Hindlimb muscle (tissue), 1 donor: ENCODE results near the gene RAB22A. TPM values are rescaled to one million over a fixed set of nuclear protein-coding genes. Genes with fewer than 3 reads are reported as not detected.

Experiments used
- DNase-seq: peaks from one replicate; pipeline ENCODE4 v3.0.0-alpha.2; 2013
- polyA plus RNA-seq: library from polyadenylated mRNA; unstranded; fragments of 120-200 nt; gene quantifications from one replicate; pipeline ENCODE4 v1.2.1, GENCODE V29; 2013; ENCODE audit not compliant: insufficient read length

The RAB22A gene, protein sequence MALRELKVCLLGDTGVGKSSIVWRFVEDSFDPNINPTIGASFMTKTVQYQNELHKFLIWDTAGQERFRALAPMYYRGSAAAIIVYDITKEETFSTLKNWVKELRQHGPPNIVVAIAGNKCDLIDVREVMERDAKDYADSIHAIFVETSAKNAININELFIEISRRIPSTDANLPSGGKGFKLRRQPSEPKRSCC
- 13.5 TPM for polyA plus RNA-seq

DNA sequence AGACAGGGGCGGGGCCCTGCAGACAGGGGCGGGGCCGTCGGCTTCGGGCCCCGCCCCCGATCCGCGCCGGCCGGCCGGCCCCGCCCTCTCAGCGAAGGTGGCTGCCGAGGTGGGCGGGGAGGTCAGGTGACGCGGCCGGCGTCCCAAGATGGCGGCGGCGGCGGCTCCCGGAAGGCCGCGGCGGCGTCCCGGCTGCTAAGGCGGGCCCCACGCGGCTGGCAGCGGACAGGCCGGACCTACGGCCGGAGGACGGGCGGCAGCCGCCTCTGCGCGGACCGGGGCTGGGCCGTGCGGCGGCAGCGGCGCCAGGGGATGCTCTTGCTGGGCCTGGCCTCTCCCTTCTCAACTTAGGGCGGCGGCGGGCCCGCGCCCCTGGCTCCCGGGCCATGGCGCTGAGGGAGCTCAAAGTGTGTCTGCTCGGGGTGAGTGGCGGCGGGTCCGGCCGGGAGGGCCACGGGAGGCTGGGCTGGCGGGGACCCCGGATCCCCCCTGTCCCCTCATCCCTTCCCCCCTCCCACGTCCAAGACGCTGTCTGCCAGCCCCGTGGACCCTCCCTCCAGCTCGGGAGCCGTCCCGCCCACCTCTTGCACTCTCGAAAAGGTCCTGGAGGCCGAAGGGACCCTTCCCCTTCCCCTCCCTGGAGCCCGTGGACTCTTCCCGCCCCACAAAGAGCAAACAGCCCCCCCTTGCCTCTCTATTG, at the start of gene RAB22A:
TSS of gene RAB22A (plus strand) at position 125 of the 700 bp plus-strand sequence. CDS start at position 387, 262 bp downstream.
- DNase-seq, result peak; percentile 83

GRCh38 chr20:58260006-58260405, 49.5 kb upstream of the RAB22A start:
- DNase-seq, result no peak

- no peak for DNase-seq
Measured at GRCh38 chr20:58261660-58262059, 47.9 kb upstream of the RAB22A start.

DNA sequence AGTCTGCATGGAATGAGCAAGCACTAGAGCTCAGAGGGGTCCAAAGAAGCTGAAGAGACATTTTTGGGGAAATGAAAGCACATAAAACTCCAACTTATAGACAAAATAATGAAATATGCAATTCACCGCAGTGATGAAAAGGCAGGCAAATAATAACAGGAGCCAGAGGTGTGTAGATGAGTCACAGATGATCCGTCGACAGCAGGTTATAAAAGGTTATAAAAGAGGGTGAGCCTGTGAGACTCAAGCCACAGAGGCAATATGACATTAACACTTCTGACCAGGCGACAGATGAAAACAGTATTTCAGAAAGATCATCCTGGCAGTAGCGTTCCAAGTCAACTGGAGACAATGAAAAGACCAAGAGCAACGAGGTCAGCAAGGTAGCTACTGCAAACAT, 45.2 kb upstream of the RAB22A start:
- DNase-seq, result no peak

- DNase-seq, result no peak
Measured at GRCh38 chr20:58267389-58268215, 41.9 kb upstream of the RAB22A start.

DNA sequence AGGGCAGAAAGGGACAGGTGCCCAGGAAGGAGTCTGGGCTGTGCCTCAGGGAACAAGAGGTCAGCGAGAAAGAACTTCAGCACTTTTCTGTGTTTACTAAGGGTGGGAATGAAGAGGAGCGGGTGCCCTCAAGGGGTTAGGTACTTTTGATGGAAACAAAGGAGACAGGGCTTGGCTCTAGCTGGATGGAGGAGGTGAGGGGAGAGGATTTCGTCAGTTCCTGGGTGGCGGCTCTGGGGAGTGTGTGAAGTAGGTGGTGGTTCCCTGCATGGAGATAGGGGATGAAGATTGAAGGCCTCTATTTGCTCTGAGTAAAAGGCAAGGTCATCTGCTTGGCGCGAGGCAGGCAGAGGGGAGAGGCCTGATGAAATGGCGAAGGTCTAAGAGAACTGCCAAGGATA, 41.1 kb upstream of the RAB22A start:
- no peak for DNase-seq

DNA sequence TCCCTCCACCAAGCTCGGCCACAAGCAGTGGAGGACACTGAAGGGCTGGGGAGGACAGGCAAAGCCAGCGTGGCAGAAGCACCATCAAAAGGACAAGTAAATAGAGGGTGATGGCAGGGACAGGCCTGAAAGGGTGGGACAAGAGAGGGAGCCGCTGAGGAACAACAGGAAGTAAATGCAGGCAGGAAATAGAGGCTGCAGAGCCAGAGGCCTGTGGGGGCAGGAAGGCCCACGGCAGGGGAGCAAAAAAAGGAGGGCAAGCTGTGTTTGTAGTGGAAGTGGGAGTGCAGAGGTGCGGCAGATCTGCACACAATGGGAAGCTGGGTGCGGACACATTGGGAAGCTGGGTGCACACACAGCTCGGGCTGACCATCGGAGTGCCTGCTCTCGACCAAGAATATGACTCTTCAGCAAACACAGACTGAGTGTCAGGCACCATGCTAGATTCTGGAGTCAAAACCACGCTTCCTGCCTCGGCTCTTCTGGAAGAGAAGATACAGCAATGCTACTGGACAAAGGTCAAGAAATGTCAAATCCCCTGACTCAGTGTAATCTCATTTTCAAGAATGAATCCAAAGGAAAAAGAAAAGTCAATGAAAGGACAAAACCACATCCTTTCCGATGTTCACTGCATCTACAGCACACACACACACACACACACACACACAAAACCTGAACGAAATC, 40.4 kb upstream of the RAB22A start:
- DNase-seq, result no peak

- DNase-seq, result no peak
Measured at GRCh38 chr20:58271606-58272351, 37.7 kb upstream of the RAB22A start.

- no peak for DNase-seq
Measured at GRCh38 chr20:58274384-58274783, 35.1 kb upstream of the RAB22A start.

- no peak for DNase-seq
Measured at GRCh38 chr20:58277107-58277506, 32.4 kb upstream of the RAB22A start.

GRCh38 chr20:58277578-58278472, 31.7 kb upstream of the RAB22A start:
- DNase-seq, result no peak

DNA sequence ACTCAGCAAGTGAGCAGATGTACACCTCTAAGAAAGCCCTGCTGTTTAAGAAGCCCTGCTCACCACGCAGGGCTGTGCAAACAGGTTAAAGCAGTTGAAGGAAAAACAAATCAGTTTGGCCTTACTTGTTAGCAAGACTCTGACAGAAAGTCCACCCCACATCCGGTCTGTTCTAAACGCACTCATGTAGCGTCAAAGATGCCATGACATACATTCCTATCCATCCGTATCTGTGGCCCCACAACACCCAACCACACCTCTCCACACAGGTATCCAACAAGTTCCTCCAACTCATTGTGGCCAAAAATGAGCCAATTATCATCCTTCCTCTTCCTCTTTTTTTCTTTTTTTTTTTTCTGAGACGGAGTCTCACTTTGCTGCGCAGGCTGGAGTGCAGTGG, 22.8 kb upstream of the RAB22A start:
- DNase-seq, result no peak

DNA sequence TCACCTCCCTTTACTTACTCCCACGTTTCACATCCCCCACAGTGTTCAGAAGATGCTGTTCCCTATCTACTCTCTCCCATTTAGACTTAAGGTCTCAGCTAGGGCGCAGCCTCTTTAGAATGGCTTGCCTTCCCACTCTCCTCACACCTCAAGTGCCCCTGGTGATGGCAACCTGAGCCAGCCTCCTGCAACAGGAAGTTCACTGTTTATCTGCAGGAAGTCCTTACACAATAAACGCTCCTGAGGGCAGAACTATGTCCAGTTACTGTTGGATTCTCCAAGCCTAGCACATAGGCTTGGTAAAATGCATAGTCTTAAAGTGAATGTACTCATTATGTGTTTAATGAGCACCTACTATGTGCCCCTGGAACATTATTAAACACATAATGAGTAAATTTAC, 21.9 kb upstream of the RAB22A start:
- no peak for DNase-seq

GRCh38 chr20:58289143-58289542, 20.4 kb upstream of the RAB22A start:
- DNase-seq, result no peak

DNA sequence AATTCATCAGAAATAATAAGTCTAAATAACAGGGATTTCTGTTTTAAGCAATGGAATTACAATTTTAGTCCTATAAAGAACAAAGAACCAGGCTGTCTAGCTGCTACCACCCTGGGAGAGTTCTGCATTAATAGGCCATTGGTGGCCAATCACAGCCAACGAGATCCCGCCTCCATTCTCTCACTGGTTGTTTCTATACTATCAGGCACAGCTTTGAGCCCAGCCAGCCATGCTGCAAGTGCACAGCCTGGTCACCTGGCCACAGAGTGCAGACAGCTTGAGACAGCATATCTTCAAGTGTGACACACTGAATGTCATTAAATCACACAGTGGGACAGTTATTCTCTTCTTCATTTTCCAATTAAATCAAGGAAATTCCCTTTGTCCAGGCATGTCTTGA, 16.1 kb upstream of the RAB22A start:
- DNase-seq, result no peak

DNA sequence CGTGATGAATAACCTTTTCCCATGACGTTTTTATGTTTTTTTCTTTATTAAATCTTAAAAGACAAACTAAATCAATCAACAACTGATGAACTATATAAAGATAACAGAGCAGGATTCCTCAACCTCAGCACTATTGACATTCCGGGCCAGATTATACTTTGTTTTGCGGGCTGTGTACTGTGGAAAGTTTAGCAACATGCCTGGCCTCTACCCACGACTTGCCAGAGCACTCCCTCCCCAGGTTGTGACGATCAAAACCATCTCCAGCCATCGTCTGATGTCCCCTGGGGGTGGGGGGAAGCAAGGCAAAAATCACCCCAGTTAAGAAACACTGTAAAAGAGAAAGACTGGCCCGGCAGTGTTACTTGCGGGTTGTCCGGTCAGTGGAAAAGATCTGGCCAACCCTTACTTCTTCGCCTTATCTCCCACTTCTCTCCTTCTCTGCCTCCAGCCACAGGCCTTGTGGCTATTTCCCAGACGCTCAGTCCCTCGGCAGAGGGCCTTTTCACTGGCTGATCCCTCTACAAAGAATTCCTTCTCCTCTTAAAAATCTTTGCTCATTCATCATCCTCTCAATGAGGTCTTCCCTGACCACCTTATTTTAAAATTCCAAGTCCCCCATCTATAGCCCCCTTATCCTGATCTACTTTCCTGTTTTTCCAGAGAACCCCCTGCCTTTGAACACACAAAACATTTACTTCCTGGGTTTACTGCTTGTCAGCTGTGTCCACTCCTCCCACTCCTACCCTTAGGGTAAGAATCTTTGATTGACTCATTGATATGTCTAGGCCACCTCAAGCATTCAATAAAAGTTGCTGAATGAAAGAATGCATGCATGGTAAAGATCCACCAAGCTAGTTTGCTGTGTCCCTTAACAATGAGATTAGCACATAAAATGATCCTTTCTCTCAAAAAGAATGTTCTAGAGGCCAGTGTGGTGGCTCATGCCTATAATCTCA, 14.7 kb upstream of the RAB22A start:
- DNase-seq, result no peak

DNA sequence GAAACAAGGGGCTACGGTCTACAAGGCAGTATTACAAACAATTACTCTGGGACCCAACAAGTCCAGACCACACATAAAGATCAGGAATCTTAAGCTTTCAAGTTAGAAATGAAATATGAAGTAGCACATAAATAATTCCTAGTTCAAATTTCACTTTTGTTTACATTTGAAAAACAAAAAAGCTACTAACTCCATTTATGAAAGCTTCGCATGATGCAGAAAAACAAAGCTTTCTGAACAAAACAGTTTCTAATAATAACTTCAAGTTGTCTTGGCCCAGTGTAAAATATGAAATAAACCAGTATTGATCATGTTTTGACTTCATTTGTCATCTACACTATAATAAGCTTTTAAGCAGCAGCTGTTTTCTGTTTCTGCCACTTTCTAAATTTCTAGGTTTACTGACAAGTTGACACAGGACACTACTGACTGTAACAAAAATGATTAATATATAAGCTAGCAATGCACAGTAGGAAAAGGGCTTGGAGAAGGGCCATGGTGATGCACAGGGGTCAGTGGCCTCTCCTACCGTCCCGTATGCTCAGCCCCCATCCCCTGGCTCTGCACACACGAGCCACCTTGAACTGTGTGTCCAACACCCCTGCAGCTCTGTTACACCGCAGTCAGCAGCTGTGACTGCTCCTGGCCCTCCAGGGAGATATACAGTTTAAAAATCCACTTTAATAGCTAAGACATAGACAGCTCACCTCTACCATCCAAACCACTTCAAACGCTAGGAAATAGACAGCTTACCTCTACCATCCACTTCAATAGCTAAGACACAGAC, 13.3 kb upstream of the RAB22A start:
- DNase-seq, result no peak

DNA sequence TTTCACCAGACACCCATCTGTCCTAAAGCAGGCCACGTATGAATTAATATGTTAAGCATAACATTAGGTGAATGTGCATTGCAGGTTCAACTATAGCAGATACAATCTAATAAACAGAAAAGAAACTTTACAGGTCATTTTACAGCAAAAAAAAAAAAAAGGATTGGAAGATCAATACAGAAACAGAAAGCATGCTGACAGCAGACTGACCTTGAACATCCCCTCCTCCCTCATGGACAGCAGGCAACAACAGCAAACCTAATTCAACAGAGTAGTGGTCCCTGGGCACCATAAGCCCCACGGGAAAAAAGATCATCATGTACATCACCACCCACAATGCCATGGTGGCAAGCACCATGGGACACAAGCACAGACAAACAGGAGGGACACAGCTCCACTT, 12.1 kb upstream of the RAB22A start:
- no peak for DNase-seq

DNA sequence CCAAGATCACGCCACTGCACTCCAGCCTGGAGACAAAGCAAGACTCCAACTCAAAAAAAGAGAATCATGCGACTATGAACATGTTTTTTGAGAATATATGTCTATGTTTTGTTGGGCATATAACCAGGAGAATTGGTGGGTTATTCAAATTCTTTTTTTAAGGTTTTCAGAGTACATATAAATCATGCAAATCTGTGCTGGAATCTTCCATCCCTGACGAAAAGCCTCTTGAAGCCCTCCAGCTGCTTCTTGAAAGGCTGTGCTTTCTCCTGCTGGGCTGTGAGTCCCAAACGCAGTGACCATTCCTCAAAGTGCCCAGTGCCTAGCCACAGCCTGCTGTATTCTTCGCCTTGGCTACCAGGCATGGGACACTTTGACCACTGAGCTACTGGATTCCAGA, 9.2 kb upstream of the RAB22A start:
- no peak for DNase-seq
